Measurements from ENCODE around the gene WDR27. TPM values are rescaled to one million over a fixed set of nuclear protein-coding genes. Genes with fewer than 3 reads are reported as not detected.
"Not testable (repeated sequence)": the region's sequence is repeated elsewhere in the genome, so short reads cannot be mapped to it uniquely, and the experiment has no call there.

The WDR27 gene
- total RNA-seq, 2 experiments from 2014 or later: 77.2 to 108 TPM

DNA sequence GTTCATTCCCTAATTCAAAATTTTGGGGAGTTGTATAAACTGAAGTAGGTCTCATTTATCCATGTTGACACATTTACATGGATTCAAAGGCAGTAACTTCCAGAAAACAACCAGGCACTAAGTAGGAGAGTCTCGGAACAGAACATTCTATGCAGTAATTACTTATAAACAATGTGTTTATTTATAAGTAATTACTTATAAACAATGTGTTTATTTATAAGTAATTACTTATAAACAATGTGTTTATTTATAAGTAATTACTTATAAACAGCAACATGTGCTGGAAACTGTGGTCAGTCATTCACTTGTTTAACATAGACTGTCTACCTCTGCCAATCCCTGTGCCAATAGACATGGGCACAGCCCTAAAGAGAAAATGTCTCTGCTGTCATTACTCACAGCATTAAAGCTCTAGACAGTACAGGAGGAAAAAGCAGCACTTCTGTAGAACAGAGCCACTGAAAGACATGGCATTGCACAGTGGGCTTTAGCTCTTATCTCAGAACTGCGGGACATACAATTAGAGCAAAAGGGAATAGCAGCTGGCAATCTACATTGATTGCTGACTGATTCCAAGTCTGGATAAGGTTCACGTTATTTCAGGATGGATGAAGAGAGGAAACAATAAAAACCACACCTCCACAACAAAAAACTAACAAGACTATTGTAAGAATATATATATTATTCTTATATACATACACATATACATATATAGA is 188.2 kb downstream of the WDR27 start:
- Histone ChIP-seq H4K20me1 (ENCODE audit: insufficient read depth, low read length) (no peaks in the 10 kb centered on the region), H3K9me2 (ENCODE audit: insufficient read depth, low read length) (no peaks in the 10 kb centered on the region), H3K4me2 (ENCODE audit: low read length) (no peak overlapping the region), H2AFZ (ENCODE audit: low read length) (no peak overlapping the region), H3K36me3 (ENCODE audit: insufficient read depth, low read length) (no peaks in the 10 kb centered on the region), H3K79me2 (ENCODE audit: insufficient read depth, low read depth, low read length) (no peaks in the 10 kb centered on the region), H3K9me3 (ENCODE audit: low read length) (no peaks in the 10 kb centered on the region), H3K4me1 (ENCODE audit: insufficient read depth, low read length, poor library complexity, severe bottlenecking) (no peaks in the 10 kb centered on the region), H3K4me3 (ENCODE audit: low read depth, low read length, poor library complexity, severe bottlenecking) (no peak overlapping the region), H3K27ac (ENCODE audit: low read depth, low read length, poor library complexity, severe bottlenecking) (no peak overlapping the region)
- POLR2A ChIA-PET: no interaction called here
- CTCF ChIA-PET (ENCODE audit: unreplicated experiment): no interaction called here
- TF ChIP-seq, protein P1, sequence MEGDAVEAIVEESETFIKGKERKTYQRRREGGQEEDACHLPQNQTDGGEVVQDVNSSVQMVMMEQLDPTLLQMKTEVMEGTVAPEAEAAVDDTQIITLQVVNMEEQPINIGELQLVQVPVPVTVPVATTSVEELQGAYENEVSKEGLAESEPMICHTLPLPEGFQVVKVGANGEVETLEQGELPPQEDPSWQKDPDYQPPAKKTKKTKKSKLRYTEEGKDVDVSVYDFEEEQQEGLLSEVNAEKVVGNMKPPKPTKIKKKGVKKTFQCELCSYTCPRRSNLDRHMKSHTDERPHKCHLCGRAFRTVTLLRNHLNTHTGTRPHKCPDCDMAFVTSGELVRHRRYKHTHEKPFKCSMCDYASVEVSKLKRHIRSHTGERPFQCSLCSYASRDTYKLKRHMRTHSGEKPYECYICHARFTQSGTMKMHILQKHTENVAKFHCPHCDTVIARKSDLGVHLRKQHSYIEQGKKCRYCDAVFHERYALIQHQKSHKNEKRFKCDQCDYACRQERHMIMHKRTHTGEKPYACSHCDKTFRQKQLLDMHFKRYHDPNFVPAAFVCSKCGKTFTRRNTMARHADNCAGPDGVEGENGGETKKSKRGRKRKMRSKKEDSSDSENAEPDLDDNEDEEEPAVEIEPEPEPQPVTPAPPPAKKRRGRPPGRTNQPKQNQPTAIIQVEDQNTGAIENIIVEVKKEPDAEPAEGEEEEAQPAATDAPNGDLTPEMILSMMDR (conservative IDR thresholded peaks at IDR 0.05; ENCODE audit: low read length): no peak
- TF ChIP-seq EZH2phosphoT487 (IDR thresholded peaks at IDR 0.05; ENCODE audit: borderline replicate concordance, low read depth, low read length): no peak
- DNase-seq (ENCODE audit: low spot score): no peak
- intact Hi-C loops (cut with micrococcal nuclease; ENCODE audit: unreplicated experiment): no loop called here
- BruUV-seq (replicated peaks): no TSS peak

DNA sequence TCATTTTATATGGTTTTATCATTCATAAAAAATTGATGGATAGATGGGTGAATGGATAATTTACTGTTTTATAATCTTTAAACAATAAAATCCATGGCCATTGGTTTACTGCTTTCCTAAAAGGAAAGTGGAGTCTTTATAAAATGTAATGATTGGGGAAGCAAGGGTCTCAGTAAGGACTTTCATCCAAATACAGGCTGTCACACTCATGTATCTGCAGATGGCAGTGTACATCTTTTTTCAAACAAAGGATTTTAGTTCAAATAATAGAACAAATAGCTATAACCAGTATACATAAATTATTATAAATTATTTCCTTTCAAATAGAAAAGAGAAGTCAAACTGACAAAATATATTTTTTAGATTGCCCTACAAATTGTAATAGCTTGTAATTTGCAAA is 190.0 kb downstream of the WDR27 start:
- POLR2A ChIA-PET; H4K20me1 ChIP-seq (ENCODE audit: insufficient read depth, low read length); H3K36me3 ChIP-seq (ENCODE audit: insufficient read depth, low read length); intact Hi-C loops (cut with micrococcal nuclease; ENCODE audit: unreplicated experiment); H3K4me3 ChIP-seq (ENCODE audit: low read depth, low read length, poor library complexity, severe bottlenecking); H3K4me1 ChIP-seq (ENCODE audit: insufficient read depth, low read length, poor library complexity, severe bottlenecking); BruUV-seq (replicated peaks); H3K9me3 ChIP-seq (ENCODE audit: low read length); H3K4me2 ChIP-seq (ENCODE audit: low read length); H2AFZ ChIP-seq (ENCODE audit: low read length); DNase-seq (ENCODE audit: low spot score); CTCF ChIA-PET (ENCODE audit: unreplicated experiment); H3K27ac ChIP-seq (ENCODE audit: low read depth, low read length, poor library complexity, severe bottlenecking); H3K79me2 ChIP-seq (ENCODE audit: insufficient read depth, low read depth, low read length); H3K9me2 ChIP-seq (ENCODE audit: insufficient read depth, low read length): not testable (repeated sequence)

DNA sequence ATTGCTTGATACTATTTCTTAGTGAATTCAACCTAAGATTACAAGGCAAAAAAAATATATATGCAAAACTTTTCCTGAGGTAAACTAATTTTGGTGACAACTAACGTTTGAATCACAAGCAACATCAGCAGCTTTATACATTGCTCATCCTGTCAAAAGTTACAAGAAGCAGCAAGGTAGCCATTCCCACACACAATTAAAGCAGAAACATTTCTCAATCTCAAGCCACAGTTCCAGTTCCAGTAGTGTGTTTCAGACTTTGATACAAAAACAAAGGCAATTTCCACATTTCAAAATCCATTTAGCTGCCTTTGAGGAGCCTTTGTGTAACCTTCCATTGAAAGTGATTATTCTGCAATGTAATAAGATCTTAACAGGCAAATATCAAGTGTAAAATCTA is 191.0 kb downstream of the WDR27 start:
- no TSS peak for BruUV-seq (replicated peaks)
- ChIA-PET POLR2A (no interaction called here), CTCF (ENCODE audit: unreplicated experiment) (no interaction called here)
- Histone ChIP-seq H3K4me2 (ENCODE audit: low read length) (no peak overlapping the region), H2AFZ (ENCODE audit: low read length) (no peak overlapping the region), H3K9me3 (ENCODE audit: low read length) (no peaks in the 10 kb centered on the region), H4K20me1 (ENCODE audit: insufficient read depth, low read length) (no peaks in the 10 kb centered on the region), H3K9me2 (ENCODE audit: insufficient read depth, low read length) (no peaks in the 10 kb centered on the region), H3K4me3 (ENCODE audit: low read depth, low read length, poor library complexity, severe bottlenecking) (no peak overlapping the region), H3K79me2 (ENCODE audit: insufficient read depth, low read depth, low read length) (no peaks in the 10 kb centered on the region), H3K36me3 (ENCODE audit: insufficient read depth, low read length) (no peaks in the 10 kb centered on the region), H3K27ac (ENCODE audit: low read depth, low read length, poor library complexity, severe bottlenecking) (no peak overlapping the region), H3K4me1 (ENCODE audit: insufficient read depth, low read length, poor library complexity, severe bottlenecking) (no peaks in the 10 kb centered on the region)
- intact Hi-C loops (cut with micrococcal nuclease; ENCODE audit: unreplicated experiment): no loop called here
- TF ChIP-seq EZH2phosphoT487 (IDR thresholded peaks at IDR 0.05; ENCODE audit: borderline replicate concordance, low read depth, low read length): no peak
- TF ChIP-seq, protein P1 (conservative IDR thresholded peaks at IDR 0.05; ENCODE audit: low read length): no peak
- DNase-seq (ENCODE audit: low spot score): no peak
